Stimulated activated CD8-positive, alpha-beta memory T cell treated with anti-CD3 and anti-CD28 coated beads, Interleukin-12 subunit alpha, Interleukin-12 subunit beta, amount 100 ng/mL, for 4 hours (primary cell): ENCODE data around the gene NMNAT3.
"Not testable (repeated sequence)": the region's sequence is repeated elsewhere in the genome, so short reads cannot be mapped to it uniquely, and the experiment has no call there.

ENCODE experiments used
- DNase-seq: peaks from one replicate; pipeline ENCODE4 v3.0.0-alpha.2; 2020; ENCODE audit warnings: low read depth

NMNAT3 gene

DNA sequence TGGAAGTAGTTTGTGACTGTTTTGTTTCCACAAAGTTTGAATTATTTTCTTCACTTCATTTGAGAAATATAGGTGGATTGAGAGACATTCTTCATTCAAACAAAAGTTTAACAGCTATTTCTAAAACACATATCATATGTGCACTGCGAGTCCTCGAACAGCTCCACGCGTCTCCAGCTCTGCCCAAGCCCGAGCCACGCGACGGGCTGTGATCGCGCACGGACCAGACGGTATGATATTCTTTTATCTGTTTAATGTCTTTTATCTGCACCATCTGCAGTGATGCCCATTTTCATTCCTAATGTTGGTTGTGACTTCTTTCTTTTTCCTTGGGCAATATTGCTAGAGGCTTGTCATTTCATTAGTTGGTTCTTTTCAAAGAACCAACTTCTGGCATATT is 94.1 kb downstream of the NMNAT3 start:
- not testable (repeated sequence) for DNase-seq

DNA sequence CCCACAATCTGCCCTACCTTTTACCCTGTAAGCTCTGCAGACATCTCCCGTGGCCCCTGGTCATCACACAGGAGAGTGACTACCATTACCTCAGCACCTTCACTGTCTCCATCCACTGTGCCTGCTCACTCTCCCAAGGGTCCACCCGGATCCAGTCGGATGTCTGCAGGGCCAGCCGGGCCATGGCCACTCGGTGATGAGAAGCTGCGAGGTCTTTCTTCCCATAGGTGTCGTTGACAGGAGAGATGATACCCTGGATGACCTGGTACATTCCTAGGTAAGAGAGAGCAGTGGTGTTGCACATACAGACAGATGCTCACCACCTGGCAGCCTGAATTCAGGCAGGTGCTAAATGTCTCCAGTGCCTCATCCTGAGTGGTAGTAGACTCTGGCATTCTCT is 99.0 kb downstream of the NMNAT3 start:
- DNase-seq: no peak

DNA sequence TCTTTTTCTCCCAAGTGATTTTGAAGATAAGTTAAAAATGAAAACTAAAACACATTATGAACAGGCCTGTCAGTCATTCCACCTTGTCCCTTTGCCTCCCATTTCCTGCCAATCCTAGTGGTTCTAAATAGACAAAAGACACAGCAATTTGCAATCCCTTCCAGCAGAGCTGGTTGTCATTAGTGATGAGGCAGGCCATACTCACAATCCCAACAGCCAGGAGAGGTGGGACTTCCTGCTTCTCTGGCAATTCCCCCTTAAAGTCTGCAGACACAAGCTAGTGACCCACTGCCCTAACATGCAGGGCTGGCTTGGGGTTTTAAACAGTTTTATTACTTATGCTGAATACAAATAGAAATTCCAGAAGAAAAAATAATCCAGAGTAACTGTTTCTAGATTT is 99.9 kb downstream of the NMNAT3 start:
- DNase-seq: no peak

DNA sequence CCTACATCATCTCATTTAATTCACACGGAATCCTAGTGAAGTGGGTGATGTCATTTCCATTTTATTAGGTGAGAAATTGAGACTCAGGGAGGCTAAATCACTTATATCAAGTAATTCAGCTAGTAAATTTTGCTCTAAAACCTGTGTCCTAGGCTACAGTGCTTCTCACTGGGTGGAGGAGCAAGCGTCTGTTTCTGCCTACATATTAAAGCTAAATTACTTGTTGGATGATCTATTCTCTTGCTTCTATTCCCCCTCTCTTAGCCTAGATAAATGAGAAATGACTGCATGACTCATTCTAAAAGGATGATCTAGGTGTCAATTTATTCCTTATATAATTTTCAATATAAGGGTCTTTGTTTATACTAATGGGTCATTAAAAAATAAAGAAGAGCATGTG is 100.4 kb downstream of the NMNAT3 start:
- no peak for DNase-seq

DNA sequence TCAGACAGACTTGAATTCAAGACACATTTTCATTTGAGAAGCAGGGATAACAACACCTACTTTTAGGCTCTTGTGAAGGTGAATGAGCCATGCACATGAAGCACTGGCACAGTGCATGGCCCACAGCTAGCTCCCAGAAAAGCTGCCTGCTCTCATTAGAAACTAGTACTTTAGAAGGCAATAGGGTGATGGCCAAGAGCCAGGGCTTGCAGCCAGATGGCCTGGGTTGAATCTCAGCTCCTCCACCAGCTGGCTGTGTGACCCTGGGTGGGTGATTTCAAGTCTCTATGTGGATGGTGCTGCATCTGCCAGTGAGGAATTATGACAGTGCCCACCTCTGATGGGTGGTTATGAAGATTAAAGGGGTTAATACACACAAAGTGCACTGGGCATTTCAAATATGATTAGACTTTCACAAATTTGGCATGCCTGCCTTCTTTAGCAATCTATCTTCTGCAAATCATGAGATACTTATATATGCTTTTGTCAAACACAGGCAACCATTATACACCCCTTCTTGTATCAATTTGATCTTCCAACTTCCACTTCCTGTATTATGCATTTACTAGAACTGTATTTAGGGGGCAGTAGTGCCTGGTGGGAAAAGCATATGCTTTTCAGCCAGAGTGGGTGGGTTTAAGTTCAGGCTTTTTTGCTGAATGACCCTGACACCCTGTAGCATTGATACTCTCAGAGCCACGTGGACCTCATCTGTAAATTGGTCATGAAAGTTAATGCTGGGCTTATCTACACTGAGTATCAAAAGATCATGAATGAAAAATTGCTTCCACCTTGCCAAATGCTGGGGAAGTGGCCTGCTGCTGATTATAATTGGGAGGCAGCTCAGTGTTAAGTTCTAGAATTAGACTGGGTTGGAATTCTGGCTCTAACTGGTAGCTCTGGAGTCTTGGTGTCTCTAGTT is 103.5 kb downstream of the NMNAT3 start:
- no peak for DNase-seq

DNA sequence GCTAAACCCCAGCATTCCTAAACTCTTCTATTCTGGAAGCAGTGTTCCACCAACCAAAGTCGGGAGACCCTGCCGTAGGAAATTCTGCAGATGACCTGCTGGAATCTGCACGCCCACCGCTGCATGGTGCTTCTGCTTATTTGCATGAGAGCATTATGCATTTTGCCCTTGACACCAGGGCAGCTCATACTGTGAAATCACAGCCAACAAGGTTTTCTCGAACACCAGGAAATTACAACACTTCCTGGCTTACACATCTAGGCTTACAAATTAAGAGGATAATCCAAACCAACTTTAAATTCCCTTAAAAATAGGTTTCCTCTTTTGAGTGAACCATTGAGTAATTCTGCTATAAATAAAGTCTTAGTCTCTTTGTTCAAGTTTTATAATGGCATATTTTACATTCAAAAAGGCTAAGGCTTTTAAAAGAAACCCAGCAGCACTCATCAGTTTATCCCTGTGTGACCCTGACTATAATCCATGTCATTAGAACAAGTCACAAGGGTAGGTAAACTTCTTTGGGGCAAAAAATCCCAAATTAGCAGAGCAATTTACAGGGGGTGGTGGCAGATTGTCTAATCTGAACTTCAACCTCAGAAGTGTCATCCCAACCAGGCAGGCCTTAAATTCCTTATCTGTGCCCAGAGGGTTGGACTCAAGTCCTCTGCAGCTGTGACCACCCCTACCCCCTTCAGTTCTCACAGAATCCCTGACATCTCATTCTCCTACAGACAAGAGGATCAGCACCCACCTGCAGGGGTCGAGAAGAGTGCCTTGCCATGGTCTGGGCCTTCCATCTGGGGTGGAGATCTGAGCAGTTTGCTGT is 104.7 kb downstream of the NMNAT3 start:
- no peak for DNase-seq

DNA sequence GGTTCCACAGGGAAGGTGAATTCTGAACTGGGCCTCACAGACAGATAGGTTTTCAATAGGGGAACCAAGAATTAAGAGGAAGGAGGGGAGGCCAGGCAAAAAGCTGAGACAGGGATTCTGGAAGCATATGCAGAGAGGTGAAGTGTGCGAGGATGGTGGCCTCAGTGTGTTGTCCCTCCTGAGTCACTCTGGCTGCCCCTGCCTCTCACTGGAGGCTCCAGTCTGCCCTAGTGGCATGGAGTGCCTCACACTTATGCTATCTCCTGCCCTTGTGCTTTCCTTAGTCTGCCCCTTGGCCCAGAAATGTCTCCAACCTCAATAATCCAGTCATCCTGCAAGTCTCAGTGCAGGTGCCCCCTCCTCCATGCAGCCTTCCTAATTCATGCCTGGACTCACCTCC is 106.1 kb downstream of the NMNAT3 start:
- DNase-seq: no peak

DNA sequence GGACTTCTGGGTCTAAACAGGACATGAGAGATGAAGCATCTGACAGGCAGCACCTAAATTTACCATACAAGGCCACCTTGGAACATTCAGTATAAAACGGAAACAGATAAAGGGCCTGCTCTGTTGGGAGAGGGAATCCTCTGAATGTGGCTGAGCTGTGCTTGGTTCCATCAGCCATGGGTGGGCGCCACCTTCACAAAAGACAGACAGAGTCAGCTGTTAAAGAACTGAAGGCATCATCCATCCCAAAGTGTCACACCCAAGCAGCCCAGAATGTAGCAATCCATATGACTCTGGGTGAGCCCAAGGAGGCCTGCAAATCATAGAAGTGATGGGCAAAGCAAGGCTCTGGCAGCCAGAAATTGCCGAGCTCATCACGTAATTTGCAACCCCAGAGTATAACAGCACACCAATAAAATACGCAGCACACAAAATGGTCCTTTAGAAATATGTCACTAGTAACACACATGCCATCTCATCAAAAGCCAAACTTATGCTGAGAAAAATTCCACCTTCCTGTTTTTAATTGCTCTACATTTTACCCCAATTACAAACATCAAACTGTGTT is 113.4 kb downstream of the NMNAT3 start:
- DNase-seq: no peak

DNA sequence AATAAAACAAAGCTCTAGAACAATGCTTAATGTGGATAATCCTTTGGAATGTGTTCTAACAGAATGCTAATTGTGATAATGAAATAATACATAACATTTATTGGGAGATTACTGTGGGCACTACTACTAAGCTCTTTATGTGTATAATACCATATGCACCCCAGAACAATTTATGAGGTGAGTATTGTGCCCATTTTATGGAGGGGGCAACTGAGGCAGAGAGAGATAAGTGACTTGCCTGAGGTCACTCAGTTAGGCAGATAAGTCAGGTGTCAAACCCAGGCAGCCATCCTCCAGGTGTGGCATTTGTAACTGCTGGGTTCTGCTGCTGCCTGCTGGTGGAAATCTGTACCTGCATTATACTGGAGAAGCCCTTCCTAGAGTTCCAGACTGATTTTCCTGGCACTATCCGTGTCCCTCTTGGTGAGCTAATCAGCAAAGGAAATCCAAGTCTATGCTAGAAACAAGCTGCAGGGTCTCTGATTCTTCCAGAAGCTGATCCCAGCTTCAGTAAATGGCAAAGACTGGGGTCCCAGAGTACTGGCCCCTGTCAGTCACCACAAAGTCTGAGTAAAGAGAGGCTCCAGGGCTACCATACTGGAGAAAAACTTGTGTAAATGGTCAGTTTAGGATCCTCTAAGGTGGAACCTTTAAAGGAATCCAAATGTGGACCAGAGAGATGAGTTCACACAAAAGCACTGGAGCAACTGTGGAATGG is 115.7 kb downstream of the NMNAT3 start:
- DNase-seq: no peak

DNA sequence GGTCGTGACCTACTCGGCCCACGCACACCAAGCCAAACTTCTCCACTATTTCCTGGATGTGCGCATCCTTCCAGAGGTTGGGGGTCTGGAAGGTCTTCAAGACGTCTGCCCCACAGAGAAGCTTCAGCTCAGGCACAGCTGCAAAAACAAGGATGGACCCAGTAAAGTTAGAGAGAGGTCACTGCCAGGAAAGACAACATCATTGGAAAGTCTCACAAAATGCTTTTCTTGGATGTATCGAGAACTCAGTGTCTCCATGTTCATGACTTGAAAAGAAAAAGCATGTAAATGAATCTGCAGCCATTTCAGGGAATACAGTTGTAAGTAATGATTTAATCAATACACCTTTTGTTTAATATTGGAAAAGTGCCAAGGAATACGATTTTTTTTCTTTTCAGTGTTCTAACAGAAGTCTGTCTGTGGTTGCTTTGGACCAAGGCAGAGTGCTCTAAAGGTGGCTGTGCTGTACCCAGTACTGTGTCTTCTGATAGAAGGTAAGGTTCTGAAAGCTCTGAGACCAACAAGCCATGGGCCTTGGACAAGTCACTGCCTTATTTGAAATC is 116.4 kb downstream of the NMNAT3 start:
- DNase-seq: no peak

DNA sequence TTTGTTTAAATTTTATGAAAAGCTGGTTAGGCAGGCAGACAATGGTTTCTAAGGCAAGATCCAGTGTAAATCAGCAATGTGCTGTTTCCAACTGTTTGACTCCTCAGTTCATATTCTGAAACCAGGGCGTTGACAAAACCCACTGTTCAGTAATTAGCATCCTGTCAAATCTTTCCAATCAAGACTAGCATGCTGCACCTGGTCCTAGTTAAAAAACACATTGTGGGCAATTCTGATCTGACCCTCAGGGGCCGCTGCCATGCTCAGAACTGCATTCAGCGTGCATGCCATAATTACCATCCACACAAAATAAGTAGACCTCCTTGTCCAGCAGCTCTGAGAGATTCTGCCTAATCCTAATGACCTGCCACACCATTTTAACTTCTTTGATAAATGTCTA is 117.4 kb downstream of the NMNAT3 start:
- no peak for DNase-seq

DNA sequence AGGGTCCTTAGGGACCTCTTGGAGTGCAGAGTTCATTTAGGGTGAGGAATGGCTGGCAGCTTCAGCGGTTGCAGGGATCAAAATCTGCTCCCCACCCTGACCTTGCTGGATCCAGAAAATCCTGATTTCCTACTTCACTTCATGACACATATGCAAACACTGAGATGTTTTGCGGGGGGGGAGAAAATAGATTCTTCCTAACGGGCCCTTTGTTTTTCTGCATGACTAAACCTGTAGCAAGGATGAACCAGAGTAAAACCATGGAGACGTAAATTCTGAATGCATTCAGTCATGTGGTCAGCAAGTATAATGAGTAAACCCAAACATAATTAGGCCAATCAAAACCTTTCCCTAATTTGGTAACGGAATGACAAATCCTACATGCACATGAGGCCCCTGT is 118.2 kb downstream of the NMNAT3 start:
- no peak for DNase-seq

DNA sequence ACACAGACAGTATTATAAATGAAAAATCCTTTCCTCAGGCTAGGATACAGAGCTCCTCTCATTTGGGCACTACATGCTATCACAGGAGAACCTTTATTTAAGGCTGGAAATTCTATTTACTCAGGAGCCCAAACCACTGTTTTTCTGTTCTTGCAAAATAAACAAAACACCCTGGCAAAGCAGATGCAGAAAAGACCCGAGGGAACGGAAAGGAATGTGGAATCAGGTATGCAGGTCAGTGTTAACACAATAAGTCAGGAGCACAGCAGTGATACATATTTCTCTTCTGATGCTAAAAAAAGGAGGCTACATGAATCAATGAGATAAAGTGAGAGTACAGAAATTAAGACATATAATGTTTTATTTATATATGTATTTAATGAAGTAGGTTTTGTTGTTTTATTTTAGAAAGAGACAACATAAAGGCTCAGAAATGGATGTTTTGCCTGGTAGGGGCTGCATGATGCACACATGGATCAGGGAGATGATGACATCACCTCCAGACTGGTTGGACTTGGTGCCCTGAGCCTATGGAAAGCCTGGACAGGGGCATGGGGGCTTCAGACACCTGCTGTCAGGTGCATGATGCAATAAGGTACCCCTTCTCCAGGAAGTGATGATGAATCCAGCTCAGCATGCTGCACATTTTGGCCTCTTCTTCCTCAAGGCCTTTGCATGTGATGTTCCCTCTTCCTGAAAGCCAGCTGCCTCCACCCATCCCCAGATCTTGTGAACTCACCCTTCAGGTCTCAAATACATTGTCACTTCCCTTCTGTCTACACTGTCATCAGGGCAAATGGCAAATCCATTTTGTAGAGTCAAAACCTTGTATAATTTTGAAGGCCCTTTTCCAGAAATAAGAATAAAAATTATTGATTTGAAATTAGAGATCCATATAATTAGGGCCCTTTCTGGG is 119.2 kb downstream of the NMNAT3 start:
- no peak for DNase-seq

DNA sequence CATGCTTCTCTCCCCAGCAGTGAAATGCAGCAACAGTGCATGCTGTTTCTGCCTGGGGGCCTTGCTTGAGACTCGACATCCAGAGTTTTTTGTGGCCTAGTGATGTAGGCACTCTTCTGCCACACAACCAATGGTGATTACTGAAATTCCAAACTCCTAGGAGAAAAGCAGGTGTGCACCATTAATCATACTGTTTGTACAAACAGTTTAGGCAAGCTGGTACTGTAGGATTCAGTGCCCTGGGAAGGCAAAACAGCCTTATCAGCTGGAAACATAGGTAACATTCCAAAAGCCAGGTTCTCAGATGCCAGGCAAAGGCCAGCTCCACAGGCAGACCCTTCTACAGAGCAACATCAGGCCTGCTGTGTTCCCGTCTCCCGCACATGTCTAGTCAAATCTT is 120.7 kb downstream of the NMNAT3 start:
- DNase-seq: no peak

DNA sequence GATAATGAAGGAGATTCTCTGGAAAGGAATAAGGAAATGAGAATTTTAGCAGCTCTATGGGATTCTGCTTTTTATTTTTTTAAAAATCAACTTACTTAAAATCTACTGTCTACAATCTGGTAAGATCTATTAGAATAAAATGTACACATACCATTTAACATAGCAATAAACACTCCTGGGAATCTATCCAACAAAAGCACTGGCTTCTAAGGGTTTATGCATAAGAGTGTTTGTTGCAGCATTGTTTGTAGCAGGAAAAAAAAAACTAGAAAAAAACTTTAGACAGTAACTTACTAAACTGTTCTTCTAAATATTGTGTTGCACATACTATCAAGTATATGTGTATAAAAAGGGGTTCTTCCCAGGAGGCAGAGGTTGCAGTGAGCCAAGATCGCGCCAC is 122.5 kb downstream of the NMNAT3 start:
- DNase-seq: no peak

DNA sequence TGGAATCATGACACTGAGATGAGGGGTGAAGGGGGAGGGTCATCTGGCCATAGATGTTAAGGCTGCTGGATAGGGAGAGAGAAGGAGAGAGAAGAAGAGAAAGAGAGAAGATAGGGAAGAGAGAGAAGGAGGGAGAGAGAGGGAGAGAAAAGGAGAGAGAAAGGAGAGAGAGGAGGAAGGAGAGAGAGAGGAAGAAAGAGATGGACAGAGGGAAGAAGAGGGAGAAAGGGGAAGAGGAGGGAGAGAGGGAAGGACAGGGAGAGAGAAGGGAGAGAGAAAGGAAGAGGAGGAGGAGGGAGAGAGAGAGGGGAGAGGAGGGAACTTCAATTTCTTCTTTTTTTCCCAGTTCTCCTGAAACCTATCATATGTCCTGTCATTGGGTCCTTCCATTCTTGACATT is 123.1 kb downstream of the NMNAT3 start:
- DNase-seq: no peak

DNA sequence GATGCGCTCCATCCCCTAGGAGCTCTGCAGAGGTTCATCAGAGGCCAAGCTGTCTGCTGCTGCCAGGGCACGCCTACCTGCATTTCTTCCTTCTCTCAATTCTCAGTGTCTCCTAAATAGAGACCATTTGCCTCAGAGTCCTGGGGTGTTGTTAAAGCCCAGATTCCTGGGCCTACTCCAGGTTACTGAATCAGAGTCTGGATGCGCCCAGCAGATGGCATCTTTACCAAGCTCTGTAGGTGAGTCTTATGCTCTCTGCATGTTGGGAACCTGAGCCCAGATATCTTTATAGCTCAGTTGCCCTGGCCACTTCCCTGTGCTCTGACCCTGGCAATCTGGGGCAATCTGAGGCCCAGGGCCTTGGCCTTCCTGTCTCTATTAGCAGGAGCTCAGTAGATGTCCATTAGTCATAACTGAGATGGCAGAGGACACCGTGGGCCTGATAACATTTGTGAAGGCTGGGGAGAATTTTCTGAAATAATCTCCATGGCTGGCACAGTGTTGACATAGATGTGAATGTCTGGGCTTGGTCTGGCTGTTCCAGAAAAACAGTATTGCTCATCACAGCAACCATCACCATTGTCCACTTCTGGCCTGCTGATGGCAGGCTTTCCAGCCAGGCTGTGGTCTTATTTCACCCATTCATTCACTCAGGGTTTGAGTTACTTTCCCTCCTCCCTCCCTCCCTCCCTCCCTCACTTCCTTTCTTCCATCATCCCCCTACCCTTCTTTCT is 125.0 kb downstream of the NMNAT3 start:
- DNase-seq: no peak

DNA sequence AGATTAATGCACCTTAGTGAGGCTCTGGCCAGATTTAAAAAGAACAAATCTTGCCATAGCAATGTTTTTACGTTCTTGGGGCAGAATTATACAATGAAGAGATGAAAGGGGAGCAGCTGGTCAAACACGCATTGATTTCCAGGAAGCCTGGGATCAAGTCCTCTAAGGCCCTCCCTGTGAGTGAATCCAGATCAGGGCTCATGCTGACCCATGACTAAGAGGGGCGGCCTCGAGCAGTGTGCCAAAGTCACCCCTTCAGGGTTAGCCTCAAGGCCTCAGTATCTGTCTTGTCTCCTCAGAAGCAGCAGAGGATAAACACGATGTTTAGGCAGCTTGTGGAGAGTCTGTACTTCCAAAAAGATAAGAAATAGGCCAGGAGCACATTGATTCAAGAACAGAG is 129.0 kb downstream of the NMNAT3 start:
- no peak for DNase-seq

DNA sequence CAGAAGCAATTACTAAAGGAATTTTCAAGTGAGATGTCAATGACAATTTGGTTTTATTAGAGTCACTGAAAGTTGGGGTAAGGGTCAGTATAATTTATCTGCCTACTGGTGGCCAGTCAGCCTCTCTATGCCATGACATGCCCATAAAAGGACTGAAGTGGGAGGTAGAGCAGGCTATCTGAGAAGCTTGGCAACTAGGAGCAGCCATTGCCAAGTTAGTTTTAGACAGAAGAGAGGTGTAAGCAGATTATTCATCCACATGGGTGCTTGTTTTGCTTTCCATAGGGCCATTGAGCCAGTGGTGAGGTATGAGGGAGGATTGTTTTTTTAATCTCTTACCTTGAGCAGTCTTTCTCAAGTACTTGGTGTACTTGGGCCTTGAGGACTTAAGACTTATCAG is 130.1 kb downstream of the NMNAT3 start:
- no peak for DNase-seq

DNA sequence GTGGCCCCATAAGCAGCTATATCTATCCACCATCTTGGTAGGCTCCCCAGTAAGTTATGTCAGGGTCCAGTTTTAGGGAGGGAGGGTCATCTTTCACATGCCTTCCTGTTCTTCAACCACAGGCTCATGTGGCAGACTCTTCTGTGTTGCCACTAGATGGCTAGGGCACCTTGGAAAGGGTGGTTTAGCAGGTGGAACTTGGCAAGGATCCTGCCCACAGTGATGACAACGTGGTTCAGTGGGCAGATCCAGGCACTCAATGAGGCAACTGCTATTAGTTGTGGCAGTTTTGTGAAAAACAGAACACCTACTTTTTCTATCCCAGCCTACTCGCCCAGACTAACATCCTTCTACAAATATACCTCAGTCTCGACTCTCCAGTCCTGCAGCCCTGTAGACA is 131.0 kb downstream of the NMNAT3 start:
- no peak for DNase-seq
